ENCODE measurements around the gene CNIH4. TPM values are rescaled to one million over a fixed set of nuclear protein-coding genes. Genes with fewer than 3 reads are reported as not detected.

CNIH4 gene
- total RNA-seq, 1 donor from 2014 or later: 28.5 TPM

DNA sequence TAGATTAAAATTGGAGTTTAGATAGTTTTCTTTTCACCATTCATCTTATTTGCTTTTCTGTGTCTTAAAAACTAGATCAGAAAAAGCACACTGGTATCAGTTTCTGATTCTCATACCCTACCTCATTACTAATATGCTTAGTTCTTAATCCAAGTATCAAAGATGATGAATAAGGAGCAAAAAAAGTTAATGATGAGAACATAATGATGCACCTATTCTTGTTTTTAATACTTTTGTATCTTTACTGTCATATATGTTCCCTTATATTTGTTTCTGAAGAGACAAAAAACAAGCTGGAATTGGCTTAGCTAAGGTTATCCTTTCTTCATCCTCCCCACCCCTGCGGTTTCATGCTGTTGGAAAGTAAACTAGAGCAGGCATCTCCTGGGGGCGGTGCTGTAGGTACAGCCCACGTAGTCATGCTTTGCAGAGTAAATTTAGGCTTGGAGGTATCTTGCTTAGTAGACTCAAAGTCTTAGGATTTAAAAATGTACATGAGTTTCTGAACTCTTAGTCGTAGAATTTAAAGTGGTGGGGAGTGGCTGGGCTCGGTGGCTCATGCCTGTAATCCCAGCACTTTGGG, 16.4 kb downstream of the CNIH4 start:
- no peak for DNase-seq
- TF ChIP-seq, protein P1, sequence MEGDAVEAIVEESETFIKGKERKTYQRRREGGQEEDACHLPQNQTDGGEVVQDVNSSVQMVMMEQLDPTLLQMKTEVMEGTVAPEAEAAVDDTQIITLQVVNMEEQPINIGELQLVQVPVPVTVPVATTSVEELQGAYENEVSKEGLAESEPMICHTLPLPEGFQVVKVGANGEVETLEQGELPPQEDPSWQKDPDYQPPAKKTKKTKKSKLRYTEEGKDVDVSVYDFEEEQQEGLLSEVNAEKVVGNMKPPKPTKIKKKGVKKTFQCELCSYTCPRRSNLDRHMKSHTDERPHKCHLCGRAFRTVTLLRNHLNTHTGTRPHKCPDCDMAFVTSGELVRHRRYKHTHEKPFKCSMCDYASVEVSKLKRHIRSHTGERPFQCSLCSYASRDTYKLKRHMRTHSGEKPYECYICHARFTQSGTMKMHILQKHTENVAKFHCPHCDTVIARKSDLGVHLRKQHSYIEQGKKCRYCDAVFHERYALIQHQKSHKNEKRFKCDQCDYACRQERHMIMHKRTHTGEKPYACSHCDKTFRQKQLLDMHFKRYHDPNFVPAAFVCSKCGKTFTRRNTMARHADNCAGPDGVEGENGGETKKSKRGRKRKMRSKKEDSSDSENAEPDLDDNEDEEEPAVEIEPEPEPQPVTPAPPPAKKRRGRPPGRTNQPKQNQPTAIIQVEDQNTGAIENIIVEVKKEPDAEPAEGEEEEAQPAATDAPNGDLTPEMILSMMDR (IDR thresholded peaks at IDR 0.05; ENCODE audit: borderline replicate concordance): no peak

DNA sequence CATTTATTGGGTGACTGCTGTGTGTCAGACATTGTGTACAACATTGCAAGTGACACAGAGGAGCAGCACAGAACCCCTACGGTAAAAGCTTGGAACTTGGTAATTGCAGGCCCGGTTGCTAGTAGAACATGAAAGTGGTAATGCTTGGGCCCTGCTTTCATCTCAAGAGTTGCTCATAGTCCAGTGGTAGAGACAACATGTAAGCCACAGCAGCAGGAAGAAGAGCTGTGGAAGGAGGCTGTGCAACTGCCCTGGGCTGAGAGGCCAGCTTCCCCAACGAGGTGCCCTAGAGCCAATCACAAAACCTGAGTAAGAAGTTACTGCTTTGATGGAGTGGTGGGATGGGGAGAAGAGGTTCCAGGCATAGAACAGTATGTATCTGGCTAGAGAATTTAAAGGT, 18.4 kb downstream of the CNIH4 start:
- H3K27me3 ChIP-seq (ENCODE audit: low read depth): no peaks in the 10 kb centered on the region
- no peak overlapping the region for H3K27ac ChIP-seq (replicated peaks)

More for the DNA sequence above, 16.4 kb downstream of the CNIH4 start:
- H3K4me3 ChIP-seq: no peak overlapping the region
- no peaks in the 10 kb centered on the region for H3K9me3 ChIP-seq (replicated peaks)
- H3K36me3 ChIP-seq: peaks cover 83% of the 10 kb centered on the region
- H3K4me1 ChIP-seq: peaks cover 31% of the 10 kb centered on the region
- H3K27me3 ChIP-seq (ENCODE audit: low read depth): no peaks in the 10 kb centered on the region
- no peak overlapping the region for H3K27ac ChIP-seq (replicated peaks)
- intact Hi-C loops (cut with micrococcal nuclease): no loop called here

DNA sequence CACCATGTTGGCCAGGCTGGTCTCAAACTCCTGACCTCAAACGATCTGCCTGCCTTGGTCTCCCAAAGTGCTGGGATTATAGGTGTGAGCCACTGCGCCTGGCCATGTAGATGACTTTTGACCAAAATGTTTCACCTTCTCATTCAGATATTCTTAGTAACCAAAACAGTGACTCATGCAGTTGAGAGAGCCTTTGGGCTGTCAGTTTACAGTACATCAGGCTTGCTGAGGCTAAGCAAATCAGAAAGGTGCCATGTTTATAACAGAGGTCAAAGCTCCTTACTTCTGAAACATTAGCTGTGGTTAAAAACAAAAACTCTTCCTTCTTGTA, 21.0 kb downstream of the CNIH4 start:
- no peak for DNase-seq

More for the DNA sequence above, 18.4 kb downstream of the CNIH4 start:
- DNase-seq: no peak
- Histone ChIP-seq H3K4me1 (peaks cover 27% of the 10 kb centered on the region), H3K4me3 (no peak overlapping the region), H3K9me3 (replicated peaks) (no peaks in the 10 kb centered on the region), H3K36me3 (peaks cover 74% of the 10 kb centered on the region)
- TF ChIP-seq, protein P1 (IDR thresholded peaks at IDR 0.05; ENCODE audit: borderline replicate concordance): no peak
- intact Hi-C loops (cut with micrococcal nuclease): no loop called here

DNA sequence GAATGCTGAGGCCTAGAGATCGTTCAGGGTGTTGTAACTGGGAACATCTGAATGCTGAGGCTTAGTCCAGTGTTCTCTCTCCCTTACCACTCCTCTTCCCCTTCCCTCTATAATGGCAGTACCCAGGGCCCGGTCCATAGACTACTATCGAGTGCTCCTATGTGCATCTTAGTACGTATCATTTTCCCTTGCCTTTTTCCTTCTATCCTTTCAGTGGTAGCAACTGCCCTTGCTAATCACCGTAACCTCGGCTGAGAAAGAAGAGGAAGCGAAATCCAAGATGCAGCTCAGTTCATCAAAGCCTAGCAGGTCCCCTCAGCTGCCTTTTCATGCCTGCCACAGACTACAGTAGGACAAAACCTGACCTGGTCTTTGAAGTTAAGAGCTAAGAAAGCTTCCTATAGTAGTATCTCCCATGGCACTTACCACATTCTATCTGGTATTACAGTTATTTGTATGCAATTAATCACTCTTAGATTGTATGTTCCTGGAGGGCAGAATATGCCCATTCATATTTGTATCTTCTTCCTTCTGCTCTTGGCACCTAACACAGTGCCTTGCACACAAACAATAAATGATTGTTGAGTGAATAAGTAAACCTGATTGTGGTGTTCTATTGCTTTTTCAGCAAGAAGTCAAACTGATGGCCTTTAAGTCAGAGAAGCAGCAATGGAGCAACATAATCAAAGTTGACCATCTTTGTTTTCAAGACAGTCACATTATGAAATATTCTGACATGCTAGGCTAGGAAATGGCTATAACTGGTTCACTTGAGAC, 22.4 kb downstream of the CNIH4 start:
- TF ChIP-seq, protein P1 (IDR thresholded peaks at IDR 0.05; ENCODE audit: borderline replicate concordance): no peak
- H3K4me1 ChIP-seq: peaks cover 27% of the 10 kb centered on the region
- peaks cover 38% of the 10 kb centered on the region for H3K36me3 ChIP-seq
- intact Hi-C loops (cut with micrococcal nuclease): no loop called here
- peak overlapping the region; percentile 28 for H3K27ac ChIP-seq (replicated peaks)
- H3K27me3 ChIP-seq (ENCODE audit: low read depth): no peaks in the 10 kb centered on the region
- no peaks in the 10 kb centered on the region for H3K9me3 ChIP-seq (replicated peaks)
- H3K4me3 ChIP-seq: no peak overlapping the region
- DNase-seq: no peak

More for the DNA sequence above, 21.0 kb downstream of the CNIH4 start:
- no peaks in the 10 kb centered on the region for H3K9me3 ChIP-seq (replicated peaks)
- TF ChIP-seq, protein P1 (IDR thresholded peaks at IDR 0.05; ENCODE audit: borderline replicate concordance): no peak
- intact Hi-C loops (cut with micrococcal nuclease): no loop called here
- peaks cover 52% of the 10 kb centered on the region for H3K36me3 ChIP-seq
- H3K27me3 ChIP-seq (ENCODE audit: low read depth): no peaks in the 10 kb centered on the region
- peaks cover 27% of the 10 kb centered on the region for H3K4me1 ChIP-seq
- no peak overlapping the region for H3K4me3 ChIP-seq
- peak overlapping the region; percentile 59 for H3K27ac ChIP-seq (replicated peaks)

DNA sequence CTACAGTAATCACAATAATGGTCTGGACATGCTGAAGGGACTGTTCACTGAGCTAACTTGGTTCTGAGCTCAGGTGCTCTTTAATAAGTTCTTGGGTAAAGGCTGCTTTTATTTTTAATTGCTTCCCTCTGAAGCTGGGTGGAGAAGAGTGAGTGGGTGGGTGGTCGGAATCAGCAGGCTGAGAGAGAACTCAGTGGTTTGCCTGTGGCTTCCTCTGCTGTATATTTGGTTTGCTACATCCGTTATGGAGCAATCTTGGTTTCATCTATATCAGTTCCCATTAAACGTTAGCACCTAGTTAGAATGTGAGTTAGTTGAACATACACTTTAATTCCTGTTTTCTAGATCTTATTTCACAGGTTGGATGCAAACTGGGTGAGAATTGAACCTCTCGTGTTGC, 23.3 kb downstream of the CNIH4 start:
- intact Hi-C loops (cut with micrococcal nuclease): no loop called here
- H3K27ac ChIP-seq (replicated peaks): no peak overlapping the region

More for the DNA sequence above, 23.3 kb downstream of the CNIH4 start:
- Histone ChIP-seq H3K9me3 (replicated peaks) (no peaks in the 10 kb centered on the region), H3K4me3 (no peak overlapping the region), H3K27me3 (ENCODE audit: low read depth) (no peaks in the 10 kb centered on the region), H3K4me1 (peaks cover 27% of the 10 kb centered on the region), H3K36me3 (peaks cover 34% of the 10 kb centered on the region)
- no peak for DNase-seq
- TF ChIP-seq, protein P1 (IDR thresholded peaks at IDR 0.05; ENCODE audit: borderline replicate concordance): no peak
